Astrocyte of the cerebellum (primary cell): Measurements from ENCODE around the gene SELENON.

Experiments
- DNase-seq: peaks from one replicate; pipeline ENCODE4 v3.0.0-alpha.2; 2011; ENCODE audit warnings: low read depth
- H3K4me3 ChIP-seq: 2 replicates; pipeline ENCODE4 v1.5.1; 2011; ENCODE audit warnings: mild to moderate bottlenecking, low read depth, low read length, moderate library complexity
- in situ Hi-C: cut with HindIII; loops from 2 replicates; pipeline ENCODE4 v1.10.0; 2017; ENCODE audit warnings: low sequenced_read_pairs
- TF ChIP-seq, protein P1 (sequence below): IDR thresholded peaks from 2 replicates; pipeline ENCODE4 v1.5.1; 2012; ENCODE audit warnings: low read length, low read depth, moderate library complexity, mild to moderate bottlenecking; ENCODE audit errors: missing control alignments

The SELENON gene

GRCh38 chr1:25829046-25829445 lies 29.1 kb downstream of the SELENON start:
- H3K4me3 ChIP-seq = no peak overlapping the region
- DNase-seq = no peak
- TF ChIP-seq, protein P1, sequence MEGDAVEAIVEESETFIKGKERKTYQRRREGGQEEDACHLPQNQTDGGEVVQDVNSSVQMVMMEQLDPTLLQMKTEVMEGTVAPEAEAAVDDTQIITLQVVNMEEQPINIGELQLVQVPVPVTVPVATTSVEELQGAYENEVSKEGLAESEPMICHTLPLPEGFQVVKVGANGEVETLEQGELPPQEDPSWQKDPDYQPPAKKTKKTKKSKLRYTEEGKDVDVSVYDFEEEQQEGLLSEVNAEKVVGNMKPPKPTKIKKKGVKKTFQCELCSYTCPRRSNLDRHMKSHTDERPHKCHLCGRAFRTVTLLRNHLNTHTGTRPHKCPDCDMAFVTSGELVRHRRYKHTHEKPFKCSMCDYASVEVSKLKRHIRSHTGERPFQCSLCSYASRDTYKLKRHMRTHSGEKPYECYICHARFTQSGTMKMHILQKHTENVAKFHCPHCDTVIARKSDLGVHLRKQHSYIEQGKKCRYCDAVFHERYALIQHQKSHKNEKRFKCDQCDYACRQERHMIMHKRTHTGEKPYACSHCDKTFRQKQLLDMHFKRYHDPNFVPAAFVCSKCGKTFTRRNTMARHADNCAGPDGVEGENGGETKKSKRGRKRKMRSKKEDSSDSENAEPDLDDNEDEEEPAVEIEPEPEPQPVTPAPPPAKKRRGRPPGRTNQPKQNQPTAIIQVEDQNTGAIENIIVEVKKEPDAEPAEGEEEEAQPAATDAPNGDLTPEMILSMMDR = no peak
- in situ Hi-C loops = no loop called here

DNA sequence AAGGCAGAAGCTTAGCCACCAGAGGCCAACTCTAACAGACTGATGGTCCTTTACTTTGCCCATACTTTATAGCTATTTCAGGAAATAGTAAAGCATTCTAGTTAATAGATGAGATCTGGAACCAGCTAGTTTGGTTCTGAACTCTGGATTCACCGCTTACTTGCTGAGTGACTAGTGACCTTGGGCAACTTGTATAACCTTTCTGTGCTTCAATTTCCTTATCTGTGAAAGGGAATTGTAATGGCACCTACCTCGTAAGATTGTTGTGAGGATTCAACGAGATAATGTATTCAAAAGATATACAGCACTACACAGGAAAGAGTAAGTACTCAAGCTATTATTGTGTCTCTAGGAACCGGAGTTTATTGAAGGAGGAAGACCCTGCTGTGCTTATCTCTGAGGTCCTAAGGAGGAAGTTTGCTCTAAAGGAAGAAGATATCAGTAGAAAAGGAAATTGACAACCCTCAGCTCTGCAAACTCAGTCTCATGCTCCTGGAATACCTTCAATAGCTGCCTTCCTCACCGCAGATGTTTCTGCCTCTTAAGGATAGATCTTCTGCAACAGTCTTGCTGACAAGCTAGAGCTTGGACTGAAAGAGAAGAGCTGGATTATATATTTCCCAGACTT lies 31.7 kb downstream of the SELENON start:
- no peak for DNase-seq
- H3K4me3 ChIP-seq = no peak overlapping the region
- in situ Hi-C loops = loop anchor here (5.0 kb wide), 1 partner anchor 166 kb away; the partner anchor contains the start of gene PAFAH2
- TF ChIP-seq, protein P1 = no peak

- TF ChIP-seq, protein P1 = no peak
- no peak overlapping the region for H3K4me3 ChIP-seq
- no peak for DNase-seq
- in situ Hi-C loops = loop anchor here (5.0 kb wide), 1 partner anchor 165 kb away; the partner anchor contains the start of gene PAFAH2
These were observed 32.5 kb downstream of the SELENON start for GRCh38 chr1:25832336-25833037.

DNA sequence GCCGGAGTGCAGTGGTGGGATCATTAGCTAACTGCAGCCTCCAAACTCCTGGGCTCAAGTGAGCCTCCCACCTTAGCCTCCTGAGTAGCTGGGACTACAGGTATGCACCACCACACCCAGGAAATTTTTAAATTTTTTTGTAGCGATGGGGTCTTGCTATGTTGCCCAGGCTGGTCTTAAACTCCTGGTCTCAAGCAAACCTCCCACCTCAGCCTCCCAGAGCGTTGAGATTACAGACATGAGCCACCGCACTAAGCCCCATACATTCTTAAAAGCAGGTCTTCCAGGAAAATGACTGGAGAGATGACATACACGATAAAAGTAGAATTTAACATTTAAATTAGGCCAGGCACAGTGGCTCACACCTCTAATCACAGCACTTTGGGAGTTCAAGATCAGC lies 33.2 kb downstream of the SELENON start:
- TF ChIP-seq, protein P1 = no peak
- H3K4me3 ChIP-seq = no peak overlapping the region
- no peak for DNase-seq
- in situ Hi-C loops = loop anchor here (5.0 kb wide), 1 partner anchor 164 kb away; the partner anchor contains the start of gene PAFAH2

GRCh38 chr1:25834894-25835293 lies 34.9 kb downstream of the SELENON start:
- in situ Hi-C loops = loop anchor here (5.0 kb wide), 1 partner anchor 162 kb away; the partner anchor contains the start of gene PAFAH2
- H3K4me3 ChIP-seq = no peak overlapping the region
- TF ChIP-seq, protein P1 = no peak

GRCh38 chr1:25836695-25837094 lies 36.7 kb downstream of the SELENON start:
- in situ Hi-C loops = no loop called here
- no peak overlapping the region for H3K4me3 ChIP-seq
- TF ChIP-seq, protein P1 = no peak
- no peak for DNase-seq

More at GRCh38 chr1:25834894-25835293, 34.9 kb downstream of the SELENON start:
- DNase-seq = no peak
